T-helper 9 cell (primary cell): ENCODE results near the gene PHC3.
"Not testable (repeated sequence)": the region's sequence is repeated elsewhere in the genome, so short reads cannot be mapped to it uniquely, and the experiment has no call there.

ENCODE experiments used
- DNase-seq: peaks from one replicate; pipeline ENCODE4 v3.0.0-alpha.2; 2020

PHC3 gene

GRCh38 chr3:170114165-170114564, 67.4 kb downstream of the PHC3 start:
- DNase-seq, result not testable (repeated sequence)

DNA sequence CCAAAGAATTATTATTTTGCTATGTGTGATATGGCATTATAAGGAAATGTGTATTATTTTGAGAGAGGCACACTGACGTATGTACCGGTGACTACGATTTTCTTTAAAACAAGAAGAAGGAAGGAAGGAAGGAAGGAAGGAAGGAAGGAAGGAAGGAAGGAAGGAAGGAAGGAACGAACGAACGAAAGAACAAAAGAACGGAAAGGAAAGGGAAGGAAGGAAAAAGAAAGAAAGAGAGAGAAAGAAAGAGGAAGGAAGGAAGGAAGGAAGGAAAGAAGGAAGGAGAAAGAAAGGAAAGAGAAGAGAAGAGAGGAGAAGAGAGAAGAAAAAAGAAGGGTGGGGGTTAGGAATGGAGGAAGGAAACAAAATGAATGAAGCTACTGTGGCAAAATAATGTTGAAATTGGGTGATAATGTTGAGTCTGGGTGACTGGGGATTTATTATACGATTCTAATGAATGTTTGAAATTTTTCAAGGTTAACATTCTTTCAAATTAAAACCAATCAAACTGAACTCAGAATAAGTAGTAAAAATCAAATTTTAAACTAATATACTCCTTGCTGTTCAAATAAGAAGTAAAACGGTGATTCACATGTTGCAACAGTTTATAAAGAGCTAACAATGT, 70.3 kb downstream of the PHC3 start:
- no peak for DNase-seq

GRCh38 chr3:170109579-170110293, 71.8 kb downstream of the PHC3 start:
- DNase-seq, result no peak

- no peak for DNase-seq
Observed at GRCh38 chr3:170108955-170109354, 72.6 kb downstream of the PHC3 start.

- DNase-seq, result no peak
Observed at GRCh38 chr3:170107941-170108340, 73.6 kb downstream of the PHC3 start.

- DNase-seq, result no peak
Observed at GRCh38 chr3:170102431-170102830, 79.1 kb downstream of the PHC3 start.

- DNase-seq, result no peak
Observed at GRCh38 chr3:170100944-170101343, 80.6 kb downstream of the PHC3 start.

DNA sequence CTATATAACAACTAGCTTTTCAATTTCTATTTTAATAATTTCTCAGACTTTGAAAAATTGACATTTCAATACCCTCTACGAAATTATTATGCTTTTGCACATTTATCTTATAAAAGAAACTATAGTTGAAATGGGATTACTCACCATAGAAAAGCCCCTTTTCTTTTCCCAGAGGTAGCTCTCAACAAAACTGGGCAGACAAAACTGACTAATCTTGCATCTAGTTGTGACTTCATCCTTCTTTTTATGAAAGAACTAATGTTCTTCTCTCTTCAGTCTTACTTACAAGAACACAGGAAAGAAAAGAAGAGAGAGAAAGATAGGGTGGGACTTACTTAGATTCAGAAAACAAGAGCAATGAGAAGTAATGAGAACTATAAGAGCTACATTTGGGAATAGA, 82.8 kb downstream of the PHC3 start:
- no peak for DNase-seq

DNA sequence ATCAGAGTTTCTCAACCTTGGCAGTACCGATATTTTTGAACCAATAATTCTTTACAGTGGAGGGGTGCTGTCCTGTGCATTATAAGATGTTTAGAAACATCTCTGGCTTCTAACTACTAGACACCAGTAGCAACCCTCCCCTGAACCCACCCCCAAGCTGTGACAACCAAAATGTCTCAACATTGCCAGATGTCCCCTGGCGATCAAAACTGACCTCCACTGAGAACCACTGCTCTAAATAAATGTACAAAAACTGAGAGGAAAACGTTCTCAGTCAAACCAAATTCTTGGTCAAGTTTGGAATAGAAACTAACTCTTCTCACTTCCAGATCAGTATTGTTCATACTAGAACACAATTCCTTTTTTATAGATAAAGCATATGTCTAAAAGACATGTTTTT, 85.2 kb downstream of the PHC3 start:
- DNase-seq, result no peak

DNA sequence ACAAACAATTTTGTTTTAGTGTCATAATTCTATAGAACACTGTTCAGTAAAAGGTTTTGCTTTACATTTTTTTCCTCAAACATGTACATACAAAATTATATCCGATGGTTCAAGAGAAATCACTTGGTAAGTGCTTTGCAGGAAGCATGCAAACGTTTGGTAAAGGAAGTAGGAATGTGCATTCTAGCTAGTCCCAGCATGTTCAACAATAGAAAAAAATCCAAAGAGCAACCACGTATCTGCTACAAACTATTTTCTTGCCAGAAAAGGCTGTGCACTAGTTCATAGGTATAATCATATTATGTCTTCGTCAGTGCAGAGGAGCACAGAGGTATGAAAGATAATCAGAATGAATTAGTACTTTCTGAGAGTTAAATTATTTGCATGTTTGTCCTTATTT, 85.8 kb downstream of the PHC3 start:
- DNase-seq, result no peak

- no peak for DNase-seq
Observed at GRCh38 chr3:170092907-170093306, 88.6 kb downstream of the PHC3 start.

DNA sequence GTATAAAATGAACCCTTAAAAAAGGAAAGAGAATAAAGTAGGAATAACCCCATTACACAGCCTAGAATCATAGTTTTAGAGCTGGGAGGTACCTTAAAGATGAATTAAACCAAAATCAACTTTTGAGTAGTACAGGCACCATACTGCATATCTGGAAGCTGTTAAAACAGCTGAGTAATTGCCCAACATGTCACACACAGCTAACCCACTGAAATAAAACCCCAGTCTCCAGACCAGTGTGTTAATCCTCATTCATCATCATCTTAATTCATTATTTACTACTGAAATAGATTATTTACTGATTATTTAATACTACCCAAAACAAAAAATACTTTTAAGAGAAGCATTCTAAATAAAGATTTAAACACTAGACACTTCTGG, 90.9 kb downstream of the PHC3 start:
- DNase-seq, result no peak

DNA sequence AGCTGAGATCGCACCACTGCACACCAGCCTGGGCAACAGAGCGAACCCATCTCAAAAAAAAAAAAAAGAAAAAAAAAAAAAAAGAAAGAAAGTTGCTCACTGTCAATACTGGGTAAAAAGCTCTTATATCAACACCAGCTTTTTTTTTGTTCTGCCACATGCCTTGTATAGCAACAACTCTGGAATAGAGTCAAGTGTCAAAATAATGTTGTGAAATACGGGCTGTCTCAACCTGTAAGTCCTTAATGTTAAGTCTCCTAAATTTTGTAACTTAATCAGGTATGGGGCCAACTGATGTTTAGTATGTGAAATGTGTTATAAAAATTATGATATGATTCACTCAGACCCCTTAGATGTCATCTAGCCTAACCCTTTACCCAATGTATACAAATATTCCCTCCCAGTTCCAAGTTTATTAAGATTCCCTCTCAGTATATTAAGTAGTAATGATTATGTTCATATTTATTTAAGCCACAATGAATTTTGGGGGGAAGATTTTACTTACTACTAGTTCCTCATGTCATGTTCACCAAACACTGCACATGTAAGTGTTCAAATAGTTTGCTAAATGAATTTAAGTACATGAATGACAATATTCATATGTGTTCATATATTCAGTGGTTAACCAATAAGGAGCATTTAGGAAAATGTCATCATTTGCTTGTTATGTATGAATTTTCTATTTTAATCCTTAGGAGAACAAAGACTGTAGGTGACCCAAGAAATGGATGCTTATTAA, 91.5 kb downstream of the PHC3 start:
- no peak for DNase-seq

DNA sequence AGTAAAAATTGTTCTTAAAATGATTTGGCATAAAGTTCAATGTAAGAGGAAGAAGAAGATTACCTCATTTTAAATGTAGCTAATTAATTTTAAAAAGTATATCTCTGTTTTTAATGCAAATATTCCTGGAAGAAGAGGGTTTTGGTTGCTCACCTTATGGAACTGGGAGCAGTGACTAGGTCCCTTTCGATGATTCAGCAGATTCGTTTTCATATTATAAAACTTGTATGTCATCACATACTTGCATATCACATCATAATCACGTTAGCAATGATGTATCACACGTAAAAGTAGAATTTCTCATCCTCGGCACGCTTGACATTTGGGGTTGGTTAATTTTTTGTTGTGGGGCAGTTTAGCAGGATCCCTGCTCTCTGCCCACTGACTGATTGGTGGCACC, 96.1 kb downstream of the PHC3 start:
- no peak for DNase-seq

- DNase-seq, result no peak
Observed at GRCh38 chr3:170083343-170083742, 98.2 kb downstream of the PHC3 start.

DNA sequence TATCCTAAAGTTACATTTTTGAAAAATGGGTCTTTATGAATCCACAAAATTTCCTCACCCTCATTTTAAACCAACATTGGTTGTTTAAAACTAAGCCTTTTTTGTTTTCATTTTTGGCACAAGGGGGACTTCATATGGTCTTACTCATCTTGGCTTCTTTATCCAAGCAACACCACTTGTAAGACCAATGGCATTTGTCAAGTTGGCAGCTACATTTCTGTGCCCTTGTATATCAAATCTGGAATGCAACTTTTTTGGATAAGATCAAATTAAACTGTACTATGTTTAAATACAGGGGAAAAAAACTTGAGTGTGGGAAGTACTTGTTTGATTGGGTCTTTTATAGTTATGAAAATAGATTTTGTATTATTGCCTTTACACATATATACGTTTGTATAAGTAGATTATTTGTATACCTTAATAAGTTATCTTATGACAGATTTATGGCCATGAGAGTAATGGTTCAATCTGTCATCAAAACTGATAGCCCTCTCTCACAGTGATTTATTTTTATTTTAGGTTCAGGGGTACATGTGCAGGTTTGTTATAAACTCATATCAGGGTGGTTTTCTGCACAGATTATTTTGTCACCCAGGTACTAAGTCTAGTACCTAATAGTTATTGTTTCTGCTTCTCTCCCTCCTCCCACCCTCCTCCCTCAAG, 100.3 kb downstream of the PHC3 start:
- DNase-seq, result no peak

GRCh38 chr3:170080605-170081004, 100.9 kb downstream of the PHC3 start:
- DNase-seq, result no peak

- DNase-seq, result no peak
Observed at GRCh38 chr3:170079536-170080165, 101.9 kb downstream of the PHC3 start.

DNA sequence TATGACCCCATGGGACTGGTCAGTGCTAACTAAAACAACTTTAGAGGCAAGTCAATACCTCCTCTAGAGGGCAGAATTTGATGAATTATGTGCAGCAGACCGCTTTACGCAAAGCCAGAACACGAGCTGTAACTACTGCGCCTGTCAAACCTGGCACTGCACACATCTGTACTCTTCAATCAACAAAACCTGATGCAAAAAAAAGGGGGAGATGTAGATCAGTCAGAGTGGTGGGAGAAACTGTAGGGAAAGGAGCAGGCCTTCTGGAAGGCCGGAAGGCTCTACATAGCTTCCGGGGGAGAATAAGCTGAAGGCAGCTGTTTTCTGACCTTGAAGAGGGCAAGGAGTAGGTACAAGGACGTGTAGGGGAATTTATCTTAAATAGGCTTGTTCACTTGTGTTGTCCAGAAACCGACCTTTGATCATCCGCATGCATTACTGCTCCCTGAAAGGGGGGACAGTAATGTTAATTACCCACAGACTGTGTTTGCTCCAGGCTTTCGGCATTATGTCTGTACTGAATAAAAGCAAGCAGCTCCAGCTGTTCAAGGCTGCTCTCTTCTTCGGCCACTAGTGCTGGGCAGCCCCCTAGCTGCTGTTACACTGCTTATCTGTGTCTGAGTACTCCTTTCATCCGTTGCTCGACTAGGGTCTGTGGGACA, 102.8 kb downstream of the PHC3 start:
- DNase-seq, result no peak

DNA sequence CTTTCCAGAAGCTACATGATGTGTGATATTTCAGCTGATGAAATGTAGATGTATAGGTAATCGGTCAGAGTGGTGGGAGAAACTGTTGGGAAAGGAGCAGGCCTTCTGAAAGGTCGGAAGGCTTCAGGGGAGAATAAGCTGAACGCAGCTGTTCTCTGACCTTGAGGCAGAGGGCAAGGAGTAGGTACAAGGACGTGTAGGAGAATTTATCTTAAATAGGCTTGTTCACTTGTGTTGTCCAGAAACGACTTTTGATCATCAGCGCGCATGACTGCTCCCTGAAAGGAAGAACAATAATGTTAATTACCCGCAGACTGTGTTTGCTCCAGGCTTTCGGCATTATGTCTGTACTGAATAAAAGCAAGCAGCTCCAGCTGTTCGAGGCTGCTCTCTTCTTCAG, 104.2 kb downstream of the PHC3 start:
- no peak for DNase-seq

GRCh38 chr3:170076715-170077238, 104.8 kb downstream of the PHC3 start:
- DNase-seq, result no peak

DNA sequence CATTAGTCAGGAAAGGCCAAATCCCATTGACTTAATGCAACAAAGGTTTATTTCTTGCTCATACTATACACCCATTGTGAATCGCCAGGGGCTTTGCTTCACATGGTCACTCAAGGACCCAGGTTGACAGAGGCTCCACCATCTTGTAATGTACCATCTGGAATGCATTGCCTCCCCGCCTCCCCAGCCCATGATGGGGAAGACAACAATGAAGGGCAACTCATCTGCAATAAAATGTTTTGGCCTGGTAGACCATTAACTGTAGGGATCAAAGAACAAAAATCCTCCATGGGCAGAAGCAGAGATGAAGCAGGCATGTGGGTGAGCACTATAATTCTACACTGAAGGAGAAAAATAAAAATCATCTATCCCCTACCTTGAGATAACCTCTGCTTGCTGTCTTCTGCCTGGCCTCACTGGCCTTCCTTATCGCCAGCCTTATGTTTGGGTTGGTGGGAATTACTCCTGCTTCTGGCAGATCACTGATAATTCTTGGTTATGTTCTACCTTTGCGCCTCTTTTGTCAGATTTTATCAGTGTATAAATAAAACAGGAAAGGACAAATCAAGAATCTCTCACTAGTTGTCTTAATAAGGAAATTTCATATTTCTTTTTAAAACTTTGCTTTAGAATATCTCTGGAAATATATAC, 106.0 kb downstream of the PHC3 start:
- DNase-seq, result no peak
